Medulla oblongata (tissue), 1 donor: ENCODE measurements around the gene TFDP2.
"Not testable (repeated sequence)": the region's sequence is repeated elsewhere in the genome, so short reads cannot be mapped to it uniquely, and the experiment has no call there.

Experiments
- DNase-seq: peaks from one replicate; pipeline ENCODE4 v3.0.0-alpha.2; 2015; ENCODE audit errors: extremely low spot score

Gene TFDP2

GRCh38 chr3:142021127-142021526, 128.2 kb downstream of the TFDP2 start:
- no peak for DNase-seq

GRCh38 chr3:142019794-142020320, 129.5 kb downstream of the TFDP2 start:
- DNase-seq: no peak

- no peak for DNase-seq
Observed at GRCh38 chr3:142013993-142014392, 135.4 kb downstream of the TFDP2 start.

- no peak for DNase-seq
Observed at GRCh38 chr3:142013326-142013980, 135.9 kb downstream of the TFDP2 start.

GRCh38 chr3:142009029-142009428, 140.3 kb downstream of the TFDP2 start:
- DNase-seq: no peak

GRCh38 chr3:142007710-142008399, 141.5 kb downstream of the TFDP2 start:
- DNase-seq: no peak

GRCh38 chr3:142004957-142005356, 144.4 kb downstream of the TFDP2 start:
- not testable (repeated sequence) for DNase-seq

GRCh38 chr3:142004025-142004424, 145.3 kb downstream of the TFDP2 start:
- no peak for DNase-seq

GRCh38 chr3:142003291-142003690, 146.1 kb downstream of the TFDP2 start:
- DNase-seq: no peak

GRCh38 chr3:142000325-142000870, 148.9 kb downstream of the TFDP2 start:
- no peak for DNase-seq

GRCh38 chr3:141998669-141999290, 150.6 kb downstream of the TFDP2 start:
- no peak for DNase-seq

GRCh38 chr3:141996437-141996836, 152.9 kb downstream of the TFDP2 start:
- DNase-seq: no peak

- DNase-seq: no peak
Observed at GRCh38 chr3:141994856-141995255, 154.5 kb downstream of the TFDP2 start.

GRCh38 chr3:141992512-141992911, 156.8 kb downstream of the TFDP2 start:
- no peak for DNase-seq

- no peak for DNase-seq
Observed at GRCh38 chr3:141986548-141987107, 162.7 kb downstream of the TFDP2 start.

GRCh38 chr3:141981084-141981483, 168.3 kb downstream of the TFDP2 start:
- no peak for DNase-seq

GRCh38 chr3:141979050-141979671, 170.2 kb downstream of the TFDP2 start:
- no peak for DNase-seq

GRCh38 chr3:141974777-141975176, 174.6 kb downstream of the TFDP2 start:
- not testable (repeated sequence) for DNase-seq

- DNase-seq: no peak
Observed at GRCh38 chr3:141972399-141972798, 176.9 kb downstream of the TFDP2 start.

GRCh38 chr3:141971571-141971970, 177.8 kb downstream of the TFDP2 start:
- DNase-seq: no peak

- no peak for DNase-seq
Observed at GRCh38 chr3:141969711-141970110, 179.6 kb downstream of the TFDP2 start.

GRCh38 chr3:141965471-141965870, 183.9 kb downstream of the TFDP2 start:
- no peak for DNase-seq
